Hippocampal formation (tissue), 2 donors: ENCODE measurements around the gene ALOX12.
"Not testable (repeated sequence)": the region's sequence is repeated elsewhere in the genome, so short reads cannot be mapped to it uniquely, and the experiment has no call there.

Experiments
- DNase-seq, 2 donors: peaks; one replicate each; lab custom pipeline; 2025; lab: John Stamatoyannopoulos, UW

ALOX12 gene

DNA sequence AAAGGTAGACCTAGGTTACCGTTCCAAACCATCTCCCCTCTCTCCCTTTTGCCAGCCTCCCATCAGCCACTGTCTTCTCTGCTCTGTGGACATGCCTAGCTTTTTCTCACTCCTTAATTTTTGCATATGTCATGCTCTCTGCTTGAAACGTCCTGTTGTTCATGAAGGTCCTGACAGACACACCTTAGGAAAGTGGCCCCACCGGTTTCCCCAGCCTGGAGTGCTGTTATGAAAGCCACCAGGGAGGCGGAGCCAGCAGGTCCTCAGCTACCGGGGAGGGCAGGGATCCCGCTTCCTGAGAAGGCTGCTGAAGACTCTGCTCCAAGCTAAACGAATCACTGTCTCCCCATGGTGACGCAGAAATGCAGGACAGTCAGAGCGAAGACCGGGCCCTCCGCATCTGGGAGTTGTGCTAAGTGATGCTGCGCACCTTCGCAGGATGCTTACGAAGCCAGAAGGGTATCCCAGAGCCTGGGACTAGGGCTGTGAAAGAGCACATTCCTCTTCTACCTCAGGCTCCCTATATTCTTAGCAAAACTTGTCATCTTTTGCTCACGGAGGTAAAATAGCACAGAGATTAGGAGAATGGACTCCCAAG, 50.4 kb downstream of the ALOX12 start:
- DNase-seq: peak in 1 of 2 donors; percentile 28

DNA sequence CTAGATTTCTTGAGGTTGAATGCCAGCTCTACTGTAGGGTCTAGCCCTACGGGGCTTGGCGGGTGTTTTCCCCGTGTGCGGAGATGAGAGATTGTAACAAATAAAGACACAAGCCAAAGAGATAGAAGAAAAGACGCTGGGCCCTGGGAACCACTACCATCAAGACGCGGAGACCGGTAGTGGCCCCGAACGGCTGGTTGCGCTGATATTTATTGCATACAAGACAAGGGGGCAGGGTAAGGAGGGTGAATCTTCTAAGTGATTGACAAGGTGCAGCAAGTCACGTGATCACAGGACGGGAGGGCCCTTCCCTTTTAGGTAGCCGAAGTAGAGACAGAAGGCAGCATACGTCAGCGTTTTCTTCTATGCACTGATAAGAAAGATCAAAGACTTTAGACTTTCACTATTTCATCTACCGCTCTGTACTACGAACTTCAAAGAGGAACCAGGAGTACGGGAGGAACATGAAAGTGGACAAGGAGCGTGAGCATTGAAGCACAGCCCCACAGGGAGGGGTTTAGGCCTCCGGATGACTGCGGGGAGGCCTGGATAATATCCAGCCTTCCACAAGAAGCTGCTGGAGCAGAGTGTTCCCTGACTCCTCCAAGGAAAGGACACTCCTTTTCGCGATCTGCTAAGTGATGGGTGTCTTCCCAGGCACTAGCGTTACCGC, 51.0 kb downstream of the ALOX12 start:
- not testable (repeated sequence) for DNase-seq

DNA sequence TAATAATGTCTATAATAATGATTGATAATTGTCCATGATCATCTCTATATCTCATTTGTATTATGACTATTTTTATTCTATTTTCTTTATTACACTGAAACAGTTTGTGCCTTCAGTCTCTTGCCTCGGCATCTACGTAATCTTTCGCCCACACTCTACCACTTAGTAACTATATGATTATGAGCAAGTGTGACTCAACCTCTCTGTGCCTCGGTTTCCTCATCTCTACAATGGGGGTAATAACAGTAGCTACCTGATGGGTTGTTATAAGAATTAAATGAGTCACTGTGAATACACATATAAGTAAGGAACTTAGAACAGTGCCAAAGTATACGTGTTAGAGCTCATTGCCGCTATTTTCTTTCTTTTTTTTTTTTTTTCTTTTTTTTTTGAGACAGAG, 51.7 kb downstream of the ALOX12 start:
- DNase-seq: no peak

DNA sequence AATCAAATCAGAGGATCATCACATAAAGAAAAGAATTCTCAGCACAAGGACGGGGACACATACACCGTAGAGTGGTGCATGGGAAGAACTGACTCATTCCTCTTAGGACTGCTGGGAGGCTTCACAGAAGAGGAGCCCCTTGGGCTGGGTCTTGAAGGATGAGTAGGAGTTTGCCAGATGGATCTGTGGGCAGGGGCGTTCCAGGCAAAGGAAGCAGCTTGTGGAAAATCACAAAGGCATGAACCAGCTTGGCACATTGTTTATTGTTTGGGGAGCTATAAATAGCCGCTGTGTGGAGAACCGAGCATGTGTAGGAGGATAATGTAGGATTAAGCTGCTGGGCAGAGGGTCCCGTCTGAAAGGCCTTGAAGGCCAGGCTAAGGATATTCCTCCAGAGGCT, 53.1 kb downstream of the ALOX12 start:
- no peak for DNase-seq

DNA sequence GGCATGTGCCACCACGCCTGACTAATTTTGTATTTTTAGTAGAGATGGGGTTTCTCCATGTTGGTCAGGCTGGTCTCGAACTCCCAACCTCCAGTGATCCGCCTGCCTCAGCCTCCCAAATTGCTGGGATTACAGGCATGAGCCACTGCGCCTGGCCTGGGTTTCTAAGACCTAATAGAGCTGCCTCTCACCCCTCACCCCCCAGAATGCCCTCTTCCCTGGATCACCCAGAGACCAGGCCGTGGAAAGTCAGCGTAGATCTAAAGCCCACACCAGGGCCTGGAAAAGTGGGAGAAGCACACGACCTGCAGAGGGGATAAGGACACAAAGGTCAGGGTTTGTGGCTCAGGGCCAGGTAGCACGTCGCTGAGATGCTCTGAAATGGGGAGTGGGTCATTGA, 54.7 kb downstream of the ALOX12 start:
- not testable (repeated sequence) for DNase-seq

DNA sequence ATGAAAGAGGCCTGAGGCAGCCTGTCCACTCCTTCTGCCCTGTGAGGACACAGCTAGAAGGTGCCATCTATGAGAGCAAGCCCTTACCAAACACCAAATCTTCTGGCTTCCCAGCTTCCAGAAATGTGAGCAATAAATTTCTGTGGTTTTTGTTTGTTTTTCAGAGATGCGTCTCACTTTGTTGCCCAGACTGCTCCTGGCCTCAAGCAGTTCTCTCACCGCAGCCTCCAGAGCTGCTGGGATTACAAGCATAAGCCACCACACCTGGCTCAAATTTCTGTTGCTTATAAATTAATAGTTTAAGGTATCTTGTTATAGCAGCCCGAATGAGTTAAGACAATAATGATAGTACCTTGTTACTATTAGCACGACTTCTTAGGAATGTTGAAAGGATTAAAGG, 60.5 kb downstream of the ALOX12 start:
- DNase-seq: no peak

DNA sequence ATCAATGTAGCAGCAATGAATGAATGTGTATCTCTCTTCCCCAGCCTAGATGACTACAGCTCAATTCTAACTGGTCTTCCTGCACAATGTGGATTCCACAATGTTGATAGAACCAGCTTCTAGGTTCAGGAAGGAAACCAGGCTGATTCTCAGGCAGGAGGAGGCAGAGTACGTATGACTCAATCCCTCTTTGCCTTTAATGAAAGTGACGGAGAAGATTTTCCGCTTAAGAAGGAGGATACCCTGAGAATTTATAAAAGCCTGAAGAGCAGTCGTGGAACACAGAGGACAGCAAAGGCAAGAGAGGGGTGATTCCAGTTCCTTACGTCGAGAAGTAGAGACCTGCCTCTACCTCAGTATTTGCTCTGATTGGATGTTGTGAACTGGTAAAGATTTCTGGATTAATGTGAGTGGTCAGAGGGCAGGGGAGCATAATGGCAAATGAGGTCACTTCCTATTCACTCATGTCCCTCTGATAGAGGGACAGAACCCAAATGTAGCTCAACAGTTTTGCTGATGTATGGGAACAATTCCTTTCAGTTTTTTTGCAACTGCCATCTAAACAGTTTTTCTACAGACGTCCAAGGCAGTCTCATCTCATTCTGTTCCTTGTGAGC, 63.1 kb downstream of the ALOX12 start:
- DNase-seq: no peak
